Large intestine (tissue), 12 donors: ENCODE data around the gene BUD31. TPM values are rescaled to one million over a fixed set of nuclear protein-coding genes. Genes with fewer than 3 reads are reported as not detected.

Experiments
- DNase-seq, 2 donors: peaks; one replicate each; pipeline versions ENCODE4 v3.0.0 to v3.0.0-alpha.2; 2013
- H3K27ac ChIP-seq: one replicate; pipeline ENCODE4 v1.5.1; 2013; ENCODE audit warnings: low read length
- H3K27me3 ChIP-seq: 2 replicates; pipeline ENCODE4 v1.6.1; 2013; ENCODE audit warnings: low read length; ENCODE audit not compliant: control insufficient read depth, insufficient read depth
- H3K36me3 ChIP-seq: 2 replicates; pipeline ENCODE4 v1.6.1; 2013; ENCODE audit warnings: low read length; ENCODE audit not compliant: control insufficient read depth, insufficient read depth
- H3K4me1 ChIP-seq: one replicate; pipeline ENCODE4 v1.6.1; 2013; ENCODE audit warnings: low read length; ENCODE audit not compliant: control insufficient read depth, insufficient read depth
- H3K4me3 ChIP-seq: one replicate; pipeline ENCODE4 v1.5.1; 2013; ENCODE audit warnings: low read length
- H3K9me3 ChIP-seq: one replicate; pipeline ENCODE4 v1.6.1; 2013; ENCODE audit warnings: mild to moderate bottlenecking, low read depth, low read length, moderate library complexity; ENCODE audit not compliant: control insufficient read depth
- WGBS: methylation state at CpG from one replicate; pipeline ENCODE4 v1.1.5; 2013; ENCODE audit warnings: low lambda C conversion rate; ENCODE audit not compliant: insufficient coverage; 5-methylcytosine and 5-hydroxymethylcytosine counted together
- long read RNA-seq, 11 donors: transcript quantifications; one replicate each; lab custom pipeline, GENCODE V29; 2026
- polyA plus RNA-seq: library from polyadenylated mRNA; unstranded; fragments of 120-200 nt; gene quantifications from one replicate; pipeline ENCODE4 v1.2.1, GENCODE V29; 2013

BUD31 gene
- 72.8 TPM for polyA plus RNA-seq
- long read RNA-seq, donor 1, transcript BUD31-202 (6 exons, 1,139 nt), result major isoform, 16 of 19 reads
- long read RNA-seq, donor 1, partial matches to known transcripts, result 0 of 19 reads
- long read RNA-seq, donor 1, other reads (novel, unspliced or antisense), result 0 of 19 reads
- long read RNA-seq, donor 2, transcript BUD31-202 (6 exons, 1,139 nt), result major isoform, 31 of 67 reads
- long read RNA-seq, donor 2, transcript BUD31-201 (6 exons, 1,035 nt), result minor isoform, 17 of 67 reads
- long read RNA-seq, donor 2, partial matches to known transcripts, result 11 of 67 reads
- long read RNA-seq, donor 2, other reads (novel, unspliced or antisense), result 6 of 67 reads
- long read RNA-seq, donor 3, transcript BUD31-202 (6 exons, 1,139 nt), result major isoform, 45 of 119 reads
- long read RNA-seq, donor 3, transcript BUD31-201 (6 exons, 1,035 nt), result minor isoform, 14 of 119 reads
- long read RNA-seq, donor 3, partial matches to known transcripts, result 60 of 119 reads
- long read RNA-seq, donor 3, other reads (novel, unspliced or antisense), result 0 of 119 reads
- long read RNA-seq, donor 4, transcript BUD31-202 (6 exons, 1,139 nt), result major isoform, 7 of 8 reads
- long read RNA-seq, donor 4, partial matches to known transcripts, result 0 of 8 reads
- long read RNA-seq, donor 4, other reads (novel, unspliced or antisense), result 0 of 8 reads
- long read RNA-seq, donor 5, transcript BUD31-202 (6 exons, 1,139 nt), result major isoform, 18 of 38 reads
- long read RNA-seq, donor 5, transcript BUD31-201 (6 exons, 1,035 nt), result minor isoform, 5 of 38 reads
- long read RNA-seq, donor 5, partial matches to known transcripts, result 14 of 38 reads
- long read RNA-seq, donor 5, other reads (novel, unspliced or antisense), result 0 of 38 reads
- long read RNA-seq, donor 6, transcript BUD31-201 (6 exons, 1,035 nt), result minor isoform, 5 of 47 reads
- long read RNA-seq, donor 6, transcript BUD31-202 (6 exons, 1,139 nt), result major isoform, 24 of 47 reads
- long read RNA-seq, donor 6, partial matches to known transcripts, result 16 of 47 reads
- long read RNA-seq, donor 6, other reads (novel, unspliced or antisense), result 0 of 47 reads
- long read RNA-seq, donor 7, transcript BUD31-201 (6 exons, 1,035 nt), result minor isoform, 8 of 25 reads
- long read RNA-seq, donor 7, transcript BUD31-202 (6 exons, 1,139 nt), result major isoform, 17 of 25 reads
- long read RNA-seq, donor 7, partial matches to known transcripts, result 0 of 25 reads
- long read RNA-seq, donor 7, other reads (novel, unspliced or antisense), result 0 of 25 reads
- long read RNA-seq, donor 8, transcript BUD31-202 (6 exons, 1,139 nt), result major isoform, 49 of 82 reads
- long read RNA-seq, donor 8, transcript BUD31-201 (6 exons, 1,035 nt), result minor isoform, 12 of 82 reads
- long read RNA-seq, donor 8, partial matches to known transcripts, result 20 of 82 reads
- long read RNA-seq, donor 8, other reads (novel, unspliced or antisense), result 0 of 82 reads
- long read RNA-seq, donor 9, transcript BUD31-201 (6 exons, 1,035 nt), result minor isoform, 10 of 59 reads
- long read RNA-seq, donor 9, transcript BUD31-202 (6 exons, 1,139 nt), result major isoform, 33 of 59 reads
- long read RNA-seq, donor 9, partial matches to known transcripts, result 15 of 59 reads
- long read RNA-seq, donor 9, other reads (novel, unspliced or antisense), result 0 of 59 reads
- long read RNA-seq, donor 10, transcript BUD31-202 (6 exons, 1,139 nt), result major isoform, 39 of 53 reads
- long read RNA-seq, donor 10, transcript BUD31-201 (6 exons, 1,035 nt), result minor isoform, 8 of 53 reads
- long read RNA-seq, donor 10, partial matches to known transcripts, result 0 of 53 reads
- long read RNA-seq, donor 10, other reads (novel, unspliced or antisense), result 5 of 53 reads
- long read RNA-seq, donor 11, transcript BUD31-202 (6 exons, 1,139 nt), result major isoform, 30 of 38 reads
- long read RNA-seq, donor 11, transcript BUD31-201 (6 exons, 1,035 nt), result minor isoform, 6 of 38 reads
- long read RNA-seq, donor 11, partial matches to known transcripts, result 0 of 38 reads
- long read RNA-seq, donor 11, other reads (novel, unspliced or antisense), result 0 of 38 reads

DNA sequence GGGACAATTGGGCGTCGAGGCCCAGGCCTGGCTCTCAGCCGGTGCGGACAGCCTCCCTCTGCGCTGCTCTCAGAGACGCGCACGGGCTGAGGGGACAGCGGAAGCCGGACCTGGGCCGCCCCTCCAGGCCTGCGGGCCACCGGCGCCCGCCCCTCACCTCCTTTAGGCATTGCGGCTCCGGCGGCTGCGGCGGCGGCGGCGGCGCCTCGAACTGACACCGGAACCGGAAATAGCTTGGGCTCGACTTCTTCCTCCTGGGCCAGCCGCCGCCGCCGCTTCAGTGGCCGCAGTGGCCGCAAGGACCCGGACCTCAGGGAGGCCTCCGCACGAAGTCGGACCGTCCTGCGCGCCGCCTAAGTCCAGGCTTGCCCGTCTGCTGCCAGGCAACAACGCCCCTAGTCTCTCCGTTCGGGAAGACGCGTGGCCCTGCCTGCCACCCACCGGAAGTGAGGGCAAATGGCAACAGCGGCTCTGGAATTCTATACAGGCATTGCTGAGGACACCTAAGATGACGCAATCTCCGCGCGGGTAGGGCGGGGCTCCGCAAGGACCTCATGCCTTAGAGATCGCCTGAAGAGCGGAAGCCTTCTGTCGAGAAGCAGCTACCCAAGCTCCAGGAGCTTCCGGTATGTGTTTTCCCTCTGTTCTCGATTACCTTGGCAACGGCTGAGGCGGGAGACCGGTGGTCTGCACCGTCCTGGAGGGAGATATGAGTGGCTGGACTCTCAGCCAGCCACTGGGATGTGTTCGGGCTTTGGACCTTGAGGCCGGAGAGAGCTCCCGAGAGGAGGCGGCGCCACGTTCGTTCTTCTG is at the start of gene BUD31, which contains the start of gene PDAP1:
TSS of gene BUD31 (plus strand) at position 591 of the 813 bp plus-strand sequence. CDS start 2,124 bp downstream, outside the sequence.
TSS of gene PDAP1 (minus strand) at position 219 of the 813 bp plus-strand sequence. CDS start at position 170, 49 bp downstream.
- peaks cover 42% of the 10 kb centered on the region for H3K36me3 ChIP-seq

DNA sequence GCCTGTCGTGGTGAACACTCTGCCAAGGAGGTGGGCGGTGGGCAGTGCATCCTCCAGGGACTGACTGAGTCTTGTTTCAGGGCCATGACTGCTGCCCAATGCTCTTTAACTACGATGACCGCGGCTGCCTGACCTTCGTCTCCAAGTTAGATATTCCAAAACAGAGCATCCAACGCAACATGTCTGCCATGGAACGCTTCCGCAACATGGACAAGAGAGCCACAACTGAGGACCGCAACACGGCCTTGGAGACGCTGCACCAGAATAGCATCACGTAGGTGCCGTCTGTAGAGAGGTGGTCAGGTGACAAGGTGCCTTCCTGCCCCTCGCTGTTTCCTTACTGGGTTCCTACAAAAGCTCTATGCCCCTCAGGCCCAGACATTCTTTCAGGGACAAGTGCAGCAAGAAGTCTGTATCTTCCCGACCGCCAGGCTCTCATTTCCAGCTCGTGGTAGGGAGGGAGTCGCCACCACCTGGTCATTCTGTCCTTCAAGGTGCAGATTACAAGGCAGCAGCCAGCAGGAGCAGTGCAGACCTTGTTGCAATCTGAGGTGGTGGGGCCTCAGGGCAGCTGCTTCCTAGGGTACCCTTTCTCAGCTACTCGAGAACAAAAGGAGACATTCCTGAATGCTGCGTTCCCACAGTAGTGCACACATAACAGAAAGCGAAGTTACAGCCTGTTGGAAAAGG is 49.2 kb upstream of the BUD31 start:
- Histone ChIP-seq H3K27me3 (no peaks in the 10 kb centered on the region), H3K4me1 (no peaks in the 10 kb centered on the region), H3K36me3 (peaks cover 78% of the 10 kb centered on the region), H3K27ac (no peak overlapping the region), H3K4me3 (no peak overlapping the region), H3K9me3 (no peaks in the 10 kb centered on the region)
- whole genome bisulfite sequencing, result no CpG with 5 or more reads among the region's 22 CpGs
- DNase-seq, result no peak

More for the DNA sequence above, at the start of gene BUD31, which contains the start of gene PDAP1:
- H3K4me3 ChIP-seq, result peak within 1 kb of the TSS; percentile 90
- peak; percentile 91 to 97 for DNase-seq
- peaks cover 4% of the 10 kb centered on the region for H3K4me1 ChIP-seq
- WGBS, result no CpG with 5 or more reads among the region's 72 CpGs
- no peaks in the 10 kb centered on the region for H3K27me3 ChIP-seq
- H3K9me3 ChIP-seq, result no peaks in the 10 kb centered on the region
- H3K27ac ChIP-seq, result peak within 1 kb of the TSS; percentile 88

GRCh38 chr7:99362801-99363200 is 46.0 kb upstream of the BUD31 start:
- H3K4me3 ChIP-seq, result no peak overlapping the region
- no peak overlapping the region for H3K27ac ChIP-seq
- no peaks in the 10 kb centered on the region for H3K9me3 ChIP-seq
- DNase-seq, result no peak
- H3K4me1 ChIP-seq, result no peaks in the 10 kb centered on the region
- no CpG with 5 or more reads among the region's 3 CpGs for WGBS
- H3K36me3 ChIP-seq, result peaks cover 83% of the 10 kb centered on the region
- H3K27me3 ChIP-seq, result no peaks in the 10 kb centered on the region

- Histone ChIP-seq H3K36me3 (peaks cover 78% of the 10 kb centered on the region), H3K27me3 (no peaks in the 10 kb centered on the region), H3K4me1 (no peaks in the 10 kb centered on the region), H3K9me3 (no peaks in the 10 kb centered on the region), H3K27ac (no peak overlapping the region), H3K4me3 (no peak overlapping the region)
- DNase-seq, result no peak
- 100% methylated on average over 3 of the region's 5 CpGs for WGBS
Measured at GRCh38 chr7:99363286-99363685, 45.5 kb upstream of the BUD31 start.

DNA sequence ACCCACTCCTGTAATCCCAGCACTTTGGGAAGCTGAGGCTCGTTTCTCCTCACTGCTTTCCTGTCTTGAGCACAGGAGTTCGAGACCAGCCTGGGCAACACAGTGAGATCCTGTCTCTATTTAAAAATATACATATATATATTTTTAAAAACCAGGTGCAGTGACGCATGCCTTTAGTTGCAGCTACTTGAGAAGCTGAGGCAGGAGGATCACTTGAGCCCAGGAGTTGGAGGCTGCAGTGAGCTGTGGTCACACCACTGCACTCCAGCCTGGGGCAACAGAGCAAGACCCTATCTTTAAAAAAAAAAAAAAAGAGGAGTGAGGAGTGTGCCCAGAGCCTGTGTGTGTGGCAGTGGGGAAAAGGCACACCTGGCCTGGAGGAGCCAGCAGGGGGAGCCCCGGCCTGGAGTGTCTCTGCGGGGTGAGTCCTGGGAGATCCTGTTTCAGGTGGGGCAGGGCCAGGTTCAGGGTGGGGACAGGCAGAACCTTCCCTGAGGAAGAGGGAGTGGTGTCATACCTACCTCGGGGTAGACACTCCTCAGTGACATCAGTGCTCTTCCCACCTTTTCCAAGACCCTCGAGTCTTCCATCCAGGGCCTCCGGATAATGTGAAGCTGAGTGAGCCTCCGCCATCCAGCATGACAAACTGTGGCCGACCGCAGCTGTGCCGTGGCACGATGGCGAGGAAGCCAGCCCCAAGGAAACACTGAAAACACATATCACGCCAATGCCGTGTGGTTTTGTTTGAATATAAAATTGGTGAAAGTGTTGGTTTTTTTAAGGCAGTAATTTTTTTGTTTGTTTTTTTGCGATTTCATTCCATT is 43.2 kb upstream of the BUD31 start:
- Histone ChIP-seq H3K4me1 (no peaks in the 10 kb centered on the region), H3K27me3 (no peaks in the 10 kb centered on the region), H3K36me3 (peaks cover 67% of the 10 kb centered on the region), H3K9me3 (no peaks in the 10 kb centered on the region), H3K27ac (no peak overlapping the region), H3K4me3 (no peak overlapping the region)
- 80% methylated on average over 1 of the region's 17 CpGs for WGBS
- DNase-seq, result peak in 1 of 2 donors; percentile 47

GRCh38 chr7:99366646-99367045 is 42.1 kb upstream of the BUD31 start:
- H3K9me3 ChIP-seq, result no peaks in the 10 kb centered on the region
- H3K4me3 ChIP-seq, result no peak overlapping the region
- DNase-seq, result no peak
- no peaks in the 10 kb centered on the region for H3K4me1 ChIP-seq
- no CpG with 5 or more reads among the region's 11 CpGs for WGBS
- H3K36me3 ChIP-seq, result peaks cover 56% of the 10 kb centered on the region
- no peaks in the 10 kb centered on the region for H3K27me3 ChIP-seq
- H3K27ac ChIP-seq, result no peak overlapping the region

DNA sequence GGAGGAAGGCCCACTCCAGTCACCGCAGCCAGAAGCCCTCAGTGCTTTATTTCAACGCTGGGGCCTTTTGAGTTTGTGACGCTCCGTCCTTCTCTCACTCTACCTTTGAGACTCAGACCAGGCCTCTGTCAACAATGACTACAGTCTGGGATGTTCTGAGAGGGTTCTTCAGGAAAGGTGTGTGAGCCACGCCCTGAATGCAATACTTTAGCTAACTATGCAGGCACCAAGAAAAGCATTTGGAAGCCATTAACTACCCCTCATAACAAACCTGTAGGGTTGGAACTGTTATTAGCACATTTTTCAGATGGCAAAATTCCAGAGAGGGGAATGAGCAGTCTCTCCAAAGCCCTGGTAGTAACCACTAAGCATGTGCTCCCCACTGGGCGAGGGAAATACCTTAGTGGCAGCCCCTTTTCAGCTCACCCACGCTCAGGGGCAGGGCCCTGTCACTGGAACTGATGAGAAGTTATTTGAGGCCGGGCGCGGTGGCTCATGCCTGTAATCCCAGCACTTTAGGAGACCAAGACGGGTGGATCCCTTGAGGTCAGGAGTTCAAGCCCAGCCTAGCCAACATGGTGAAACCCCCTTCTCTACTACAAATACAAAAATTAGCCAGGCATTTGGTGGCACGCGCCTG is 39.9 kb upstream of the BUD31 start:
- Histone ChIP-seq H3K27me3 (no peaks in the 10 kb centered on the region), H3K36me3 (peaks cover 38% of the 10 kb centered on the region), H3K4me3 (no peak overlapping the region), H3K27ac (no peak overlapping the region), H3K9me3 (no peaks in the 10 kb centered on the region), H3K4me1 (no peaks in the 10 kb centered on the region)
- WGBS, result 100% methylated on average over 1 of the region's 13 CpGs
- DNase-seq, result no peak
